NT2/D1 (cell line): Measurements from ENCODE around the gene NDUFAF3.
A peak's percentile ranks its signal among the peaks of the same experiment; 100 is the strongest.

Experiments
- DNase-seq: peaks from one replicate; pipeline ENCODE4 v3.0.0-alpha.2; 2011; ENCODE audit warnings: low read depth, low spot score
- H3K27me3 ChIP-seq: 2 replicates; pipeline ENCODE4 v1.6.0; 2011; ENCODE audit warnings: mild to moderate bottlenecking; ENCODE audit not compliant: insufficient read length, insufficient read depth
- H3K36me3 ChIP-seq: 2 replicates; pipeline ENCODE4 v1.6.1; 2011; ENCODE audit warnings: mild to moderate bottlenecking, low read length, mixed read lengths; ENCODE audit not compliant: insufficient read depth, insufficient read length
- H3K4me1 ChIP-seq: 2 replicates; pipeline ENCODE4 v1.5.1; 2011; ENCODE audit not compliant: insufficient read depth, insufficient read length
- H3K4me3 ChIP-seq: 2 replicates; pipeline ENCODE4 v1.5.1; 2011; ENCODE audit warnings: low read depth; ENCODE audit not compliant: insufficient read length
- H3K9ac ChIP-seq: 2 replicates; pipeline ENCODE4 v1.6.0; 2011; ENCODE audit warnings: low read depth; ENCODE audit not compliant: insufficient read length
- H3K9me3 ChIP-seq: 2 replicates; pipeline ENCODE4 v1.5.1; 2011; ENCODE audit warnings: mild to moderate bottlenecking, low read length; ENCODE audit not compliant: insufficient read depth
- SUZ12 ChIP-seq: IDR thresholded peaks from 2 replicates; pipeline ENCODE4 v1.6.1; 2011; ENCODE audit not compliant: insufficient read length, insufficient read depth; ENCODE audit errors: extremely low read depth
- YY1 ChIP-seq: IDR thresholded peaks from 2 replicates; pipeline ENCODE4 v1.6.1; 2011; ENCODE audit not compliant: insufficient read length, insufficient read depth
- ZNF274 ChIP-seq: IDR thresholded peaks from 2 replicates; pipeline ENCODE4 v1.6.1; 2011; ENCODE audit warnings: mild to moderate bottlenecking, low read depth, low read length

The NDUFAF3 gene

GRCh38 chr3:49021813-49022687 lies at the start of gene NDUFAF3:
Gene NDUFAF3, plus strand, starts transcription at chr3:49022121. Its CDS starts 24 bp downstream, at chr3:49022145.
- Histone ChIP-seq H3K27me3 (no peaks in the 10 kb centered on the region), H3K9me3 (no peaks in the 10 kb centered on the region), H3K4me3 (peak within 1 kb of the TSS; percentile 100), H3K4me1 (peaks cover 18% of the 10 kb centered on the region), H3K9ac (peak within 1 kb of the TSS; percentile 99), H3K36me3 (peaks cover 45% of the 10 kb centered on the region)
- TF ChIP-seq ZNF274 (no peak), YY1 (peak; percentile 62), SUZ12 (no peak)
- DNase-seq = peak; percentile 95

DNA sequence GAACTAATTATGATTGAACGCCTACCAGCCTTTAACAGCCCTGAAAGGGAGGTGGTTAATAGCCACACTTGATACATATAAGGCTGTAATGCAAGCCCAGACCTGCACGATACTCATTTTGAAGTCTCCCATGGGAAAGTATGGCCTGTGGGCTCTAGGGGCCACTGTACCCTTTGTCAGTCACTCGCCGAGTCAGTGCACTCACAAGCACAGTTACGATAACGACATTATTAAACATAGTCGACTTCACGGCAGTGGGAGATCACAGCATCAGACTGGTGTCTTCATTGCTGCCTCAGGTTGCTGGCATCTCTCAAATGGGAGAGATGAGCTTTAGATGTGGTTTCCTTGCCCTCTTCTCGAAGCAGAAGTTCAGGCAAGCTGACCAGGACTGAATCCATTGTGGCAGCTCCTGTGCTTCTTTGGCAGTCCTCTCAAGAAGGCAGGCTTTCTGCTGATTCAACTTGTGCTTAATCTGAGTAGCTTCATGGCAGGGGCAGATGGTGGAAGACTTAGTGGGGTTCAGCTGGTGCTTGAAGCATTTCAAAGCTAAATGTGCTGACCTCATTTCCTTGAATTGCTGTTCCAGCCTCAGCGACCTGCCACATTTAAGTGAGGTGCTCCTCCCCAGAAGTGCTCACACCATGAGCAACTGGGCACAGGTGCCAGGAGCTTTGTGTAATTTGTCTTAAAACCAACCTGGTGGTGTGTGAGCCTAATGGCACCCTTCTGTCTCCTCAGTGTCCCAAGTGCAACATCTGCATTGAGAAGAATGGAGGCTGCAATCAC lies 47.7 kb upstream of the NDUFAF3 start:
- TF ChIP-seq YY1 = no peak
- TF ChIP-seq SUZ12 = no peak
- TF ChIP-seq ZNF274 = no peak
- Histone ChIP-seq H3K36me3 (peaks cover 89% of the 10 kb centered on the region), H3K9me3 (no peaks in the 10 kb centered on the region), H3K27me3 (no peaks in the 10 kb centered on the region), H3K9ac (no peak overlapping the region), H3K4me3 (no peak overlapping the region), H3K4me1 (no peaks in the 10 kb centered on the region)
- DNase-seq = no peak

GRCh38 chr3:48979451-48979850 lies 42.5 kb upstream of the NDUFAF3 start:
- TF ChIP-seq SUZ12 = no peak
- TF ChIP-seq ZNF274 = no peak
- TF ChIP-seq YY1 = no peak
- H3K9me3 ChIP-seq = no peaks in the 10 kb centered on the region
- H3K4me1 ChIP-seq = peaks cover 2% of the 10 kb centered on the region
- no peaks in the 10 kb centered on the region for H3K27me3 ChIP-seq
- H3K4me3 ChIP-seq = no peak overlapping the region
- H3K9ac ChIP-seq = no peak overlapping the region
- H3K36me3 ChIP-seq = peaks cover 85% of the 10 kb centered on the region
- no peak for DNase-seq

- Histone ChIP-seq H3K27me3 (no peaks in the 10 kb centered on the region), H3K9ac (no peak overlapping the region), H3K4me3 (no peak overlapping the region), H3K9me3 (no peaks in the 10 kb centered on the region), H3K4me1 (peaks cover 2% of the 10 kb centered on the region), H3K36me3 (peaks cover 85% of the 10 kb centered on the region)
- DNase-seq = no peak
- TF ChIP-seq YY1 (no peak), ZNF274 (no peak), SUZ12 (no peak)
Observed at GRCh38 chr3:48980295-48980694, 41.6 kb upstream of the NDUFAF3 start.

- Histone ChIP-seq H3K27me3 (no peaks in the 10 kb centered on the region), H3K4me3 (no peak overlapping the region), H3K9ac (no peak overlapping the region), H3K4me1 (peaks cover 2% of the 10 kb centered on the region), H3K9me3 (no peaks in the 10 kb centered on the region), H3K36me3 (peaks cover 82% of the 10 kb centered on the region)
- TF ChIP-seq SUZ12 (no peak), YY1 (no peak), ZNF274 (no peak)
- no peak for DNase-seq
Observed at GRCh38 chr3:48982016-48982415, 39.9 kb upstream of the NDUFAF3 start.

DNA sequence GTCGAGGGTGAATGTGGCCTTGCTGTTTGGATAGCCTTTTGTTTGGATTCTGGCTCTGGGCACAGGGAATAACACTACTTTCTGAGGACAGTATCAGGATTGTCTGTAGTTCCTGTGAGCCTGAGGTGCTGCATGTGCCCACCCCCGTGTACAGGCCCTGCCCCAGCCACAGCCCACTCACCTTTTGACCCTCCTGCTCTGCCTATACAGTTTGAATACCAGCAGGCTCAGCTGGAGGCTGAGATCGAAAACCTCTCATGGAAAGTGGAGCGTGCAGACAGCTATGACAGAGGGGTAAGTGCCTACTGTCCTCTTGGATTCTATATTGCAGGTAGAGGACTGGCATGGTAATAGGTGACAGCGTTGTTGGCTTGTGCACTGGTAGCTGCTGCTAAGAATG lies 39.2 kb upstream of the NDUFAF3 start:
- H3K36me3 ChIP-seq = peaks cover 79% of the 10 kb centered on the region

GRCh38 chr3:48983096-48983495 lies 38.8 kb upstream of the NDUFAF3 start:
- TF ChIP-seq ZNF274 (no peak), SUZ12 (no peak)
- DNase-seq = no peak
- H3K36me3 ChIP-seq = peaks cover 75% of the 10 kb centered on the region
- H3K27me3 ChIP-seq = no peaks in the 10 kb centered on the region
- no peak overlapping the region for H3K9ac ChIP-seq
- H3K9me3 ChIP-seq = no peaks in the 10 kb centered on the region
- H3K4me1 ChIP-seq = peaks cover 2% of the 10 kb centered on the region
- H3K4me3 ChIP-seq = no peak overlapping the region

More for the DNA sequence above, 39.2 kb upstream of the NDUFAF3 start:
- H3K9me3 ChIP-seq = no peaks in the 10 kb centered on the region
- TF ChIP-seq ZNF274 (no peak), YY1 (no peak), SUZ12 (no peak)
- H3K4me1 ChIP-seq = peaks cover 2% of the 10 kb centered on the region
- H3K27me3 ChIP-seq = no peaks in the 10 kb centered on the region
- no peak overlapping the region for H3K9ac ChIP-seq
- DNase-seq = no peak
- H3K4me3 ChIP-seq = no peak overlapping the region
